Middle frontal gyrus (tissue), 1 donor: ENCODE results near the gene PABPC1L2B.
"Not testable (repeated sequence)": the region's sequence is repeated elsewhere in the genome, so short reads cannot be mapped to it uniquely, and the experiment has no call there.

Experiments
- DNase-seq: peaks from one replicate; pipeline ENCODE4 v3.0.0-alpha.2; 2015; ENCODE audit warnings: low spot score; ENCODE audit errors: extremely low spot score

Gene PABPC1L2B

GRCh38 chrX:73002733-73003132 lies at the start of gene PABPC1L2B:
Gene PABPC1L2B, plus strand, starts transcription at chrX:73002939. Its CDS starts 704 bp downstream, at chrX:73003643.
- not testable (repeated sequence) for DNase-seq

DNA sequence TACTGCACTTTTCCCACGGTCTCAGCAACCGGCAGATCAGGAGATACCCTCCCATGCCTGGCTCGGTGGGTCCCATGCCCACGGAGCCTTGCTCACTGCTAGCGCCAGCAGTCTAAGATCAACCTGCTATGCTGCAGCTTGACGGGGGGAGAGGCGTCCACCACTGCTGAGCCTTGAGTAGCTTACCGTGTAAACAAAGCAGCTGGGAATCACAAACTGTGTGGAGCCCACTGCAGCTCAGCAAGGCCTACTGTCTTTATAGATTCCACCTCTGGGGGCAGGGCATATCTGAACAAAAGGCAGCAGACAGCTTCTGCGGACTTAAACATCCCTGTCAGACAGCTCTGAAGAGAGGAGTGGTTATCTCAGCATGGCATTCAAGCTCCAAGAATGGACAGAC lies 42.8 kb upstream of the PABPC1L2B start:
- not testable (repeated sequence) for DNase-seq

DNA sequence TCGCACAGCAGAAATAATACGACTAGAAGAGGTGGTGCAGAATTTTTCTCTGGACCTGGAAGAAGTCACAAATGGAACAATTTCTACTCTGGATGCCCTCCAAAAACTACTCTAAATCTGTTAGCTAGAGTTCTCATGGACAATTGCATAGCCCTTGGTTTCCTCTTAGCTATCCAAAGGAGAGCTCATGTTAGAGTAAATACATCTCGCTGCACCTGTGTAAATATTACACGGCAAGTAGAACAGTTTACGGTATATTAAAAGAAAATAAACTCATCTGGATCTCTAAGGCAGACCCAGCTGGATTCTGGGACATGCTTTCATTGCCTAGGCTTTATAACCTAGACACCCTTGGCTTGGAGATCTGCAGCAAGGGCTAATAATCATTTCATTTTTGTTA lies 30.9 kb upstream of the PABPC1L2B start:
- not testable (repeated sequence) for DNase-seq

DNA sequence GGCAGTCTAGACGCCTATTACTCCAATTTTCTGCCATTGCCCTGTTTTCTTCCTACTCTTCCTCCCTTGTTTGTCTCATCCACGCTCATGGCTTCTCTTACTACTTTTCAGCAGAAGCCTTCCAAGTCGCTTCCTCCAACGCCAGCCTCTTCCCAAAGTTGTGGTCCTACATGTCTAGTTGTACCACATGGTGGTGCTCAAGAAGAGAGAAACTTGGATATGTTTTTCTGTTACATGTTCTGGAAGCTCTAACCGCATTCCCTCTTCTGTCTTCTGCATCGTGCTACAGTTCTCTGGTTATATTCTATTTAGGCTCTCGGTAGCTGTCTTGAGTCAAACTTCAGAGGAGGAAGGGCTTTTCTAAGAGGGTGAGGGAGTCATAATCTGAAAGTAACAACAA lies 27.9 kb upstream of the PABPC1L2B start:
- DNase-seq = not testable (repeated sequence)

- DNase-seq = not testable (repeated sequence)
These were observed 21.8 kb upstream of the PABPC1L2B start for GRCh38 chrX:72980894-72981469.

- DNase-seq = not testable (repeated sequence)
These were observed 1.3 kb downstream of the PABPC1L2B start for GRCh38 chrX:73004032-73004431.

GRCh38 chrX:73021361-73022092 lies 18.8 kb downstream of the PABPC1L2B start:
- DNase-seq = no peak

- DNase-seq = not testable (repeated sequence)
These were observed 19.3 kb downstream of the PABPC1L2B start for GRCh38 chrX:73022093-73022445.

GRCh38 chrX:73028876-73029275 lies 26.1 kb downstream of the PABPC1L2B start:
- DNase-seq = no peak
